GM18505 (cell line): ENCODE results near the gene HS1BP3.

Experiments
- ATAC-seq: cut with Tn5 transposase; IDR thresholded peaks from one replicate; pipeline ENCODE4 v1.9.1; 2021; ENCODE audit not compliant: unreplicated experiment
- POLR2A ChIP-seq: IDR thresholded peaks from 4 replicates; pipeline ENCODE4 v1.6.1; 2011; ENCODE audit warnings: borderline replicate concordance; ENCODE audit not compliant: insufficient read depth, insufficient read length; ENCODE audit errors: extremely low read depth

Gene HS1BP3

GRCh38 chr2:20623241-20623640 lies 27.7 kb downstream of the HS1BP3 start:
- TF ChIP-seq POLR2A: no peak
- ATAC-seq: no peak

DNA sequence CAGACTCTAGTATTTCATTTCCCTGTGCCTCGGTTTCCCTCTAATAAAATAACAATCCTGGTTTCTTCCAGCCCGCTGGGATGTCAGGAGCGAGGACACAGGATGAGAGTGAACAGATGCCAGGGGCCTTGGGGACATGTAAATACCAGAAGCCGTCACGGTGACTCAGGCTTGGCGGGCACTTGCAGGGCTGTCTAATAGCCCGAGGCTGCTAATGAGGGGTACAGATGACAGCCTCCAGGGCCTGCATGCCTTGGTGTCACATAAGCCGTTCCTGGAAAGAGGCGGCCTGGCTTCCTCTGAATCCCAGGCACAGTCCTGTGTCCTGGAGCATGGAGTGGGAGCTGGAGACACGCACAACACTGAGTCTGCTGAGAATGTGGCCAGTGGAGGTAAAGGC lies 28.2 kb downstream of the HS1BP3 start:
- no peak for TF ChIP-seq POLR2A
- ATAC-seq: no peak

DNA sequence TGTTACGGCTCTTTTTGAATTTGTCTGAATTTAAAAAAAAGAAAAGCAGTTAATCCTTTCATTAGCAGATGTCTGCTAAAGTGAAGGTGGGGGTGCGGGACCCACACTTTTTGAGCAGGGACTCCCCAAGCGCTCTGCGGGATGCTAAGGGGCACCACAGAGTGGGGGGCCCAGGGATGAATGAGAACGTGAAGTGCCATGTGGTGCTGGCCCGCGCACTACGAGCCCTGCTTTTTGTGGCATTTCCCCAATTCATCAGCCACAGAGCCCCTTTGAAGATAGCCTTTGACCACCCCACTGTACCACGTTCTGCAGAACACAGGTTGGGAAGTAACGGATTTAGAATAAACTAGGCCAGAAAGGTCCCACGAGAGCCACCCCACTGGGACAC lies 28.6 kb downstream of the HS1BP3 start:
- no peak for ATAC-seq
- TF ChIP-seq POLR2A: no peak

GRCh38 chr2:20621366-20622295 lies 29.3 kb downstream of the HS1BP3 start:
- ATAC-seq: no peak
- TF ChIP-seq POLR2A: no peak

- ATAC-seq: no peak
- TF ChIP-seq POLR2A: no peak
Measured at GRCh38 chr2:20620696-20621365, 30.1 kb downstream of the HS1BP3 start.

DNA sequence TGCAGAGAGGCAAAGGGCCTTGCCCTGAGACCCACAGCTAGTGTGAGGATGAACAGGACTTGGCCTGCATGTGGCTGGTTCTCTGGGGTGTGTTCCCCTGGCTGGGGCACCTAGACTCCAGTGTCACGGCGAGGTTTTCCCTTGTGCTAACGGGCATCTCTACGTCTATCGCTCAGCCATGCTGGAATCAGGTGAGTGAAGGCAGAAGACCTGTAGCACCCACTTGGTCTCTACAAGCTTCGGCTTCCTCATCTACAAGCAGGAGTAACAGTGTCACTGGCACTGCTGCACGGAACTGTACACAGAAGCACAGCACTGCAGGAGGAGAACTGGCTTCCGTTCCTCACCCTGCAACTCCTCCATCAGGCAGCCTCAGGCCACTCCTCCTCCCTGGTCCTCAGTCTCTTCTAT lies 30.6 kb downstream of the HS1BP3 start:
- no peak for TF ChIP-seq POLR2A

GRCh38 chr2:20619624-20620024 lies 31.3 kb downstream of the HS1BP3 start:
- TF ChIP-seq POLR2A: no peak
- no peak for ATAC-seq

More for the DNA sequence above, 30.6 kb downstream of the HS1BP3 start:
- ATAC-seq: no peak

GRCh38 chr2:20618886-20619521 lies 31.9 kb downstream of the HS1BP3 start:
- no peak for TF ChIP-seq POLR2A
- no peak for ATAC-seq

- no peak for ATAC-seq
- no peak for TF ChIP-seq POLR2A
Measured at GRCh38 chr2:20618468-20618885, 32.4 kb downstream of the HS1BP3 start.

GRCh38 chr2:20617892-20618467 lies 32.9 kb downstream of the HS1BP3 start:
- no peak for ATAC-seq
- TF ChIP-seq POLR2A: no peak

- no peak for ATAC-seq
Measured at GRCh38 chr2:20617081-20617575, 33.8 kb downstream of the HS1BP3 start.

GRCh38 chr2:20616341-20616871 lies 34.5 kb downstream of the HS1BP3 start:
- no peak for ATAC-seq
- no peak for TF ChIP-seq POLR2A

More at GRCh38 chr2:20617081-20617575, 33.8 kb downstream of the HS1BP3 start:
- no peak for TF ChIP-seq POLR2A
